ENCODE data around the gene TIPARP.

The TIPARP gene

GRCh38 chr3:156638271-156638670, 36.1 kb upstream of the TIPARP start:
- no peaks in the 10 kb centered on the region for H3K4me1 ChIP-seq (ENCODE audit: insufficient read depth, low read length, severe bottlenecking)
- no peaks in the 10 kb centered on the region for H3K9me2 ChIP-seq (ENCODE audit: low read depth, low read length)
- H3K4me3 ChIP-seq (ENCODE audit: low read depth, low read length, poor library complexity, severe bottlenecking), result no peak overlapping the region
- H3K27me3 ChIP-seq (ENCODE audit: insufficient read depth, low read length), result no peaks in the 10 kb centered on the region; the same call in 1 of the 2 replicates
- H3K79me2 ChIP-seq (ENCODE audit: insufficient read depth, low read length), result no peaks in the 10 kb centered on the region
- no peaks in the 10 kb centered on the region for H3K36me3 ChIP-seq (ENCODE audit: insufficient read depth, low read length)
- H3K9me3 ChIP-seq (ENCODE audit: low read length), result no peaks in the 10 kb centered on the region
- H3K9ac ChIP-seq (ENCODE audit: low read length), result no peak overlapping the region
- no peaks in the 10 kb centered on the region for H4K20me1 ChIP-seq (ENCODE audit: insufficient read depth, low read length)
- TF ChIP-seq CTCF (IDR thresholded peaks at IDR 0.05; ENCODE audit: low read length), result no peak
- TF ChIP-seq EZH2 (IDR thresholded peaks at IDR 0.05; ENCODE audit: borderline replicate concordance, low read length), result no peak
- no peak overlapping the region for H2AFZ ChIP-seq (ENCODE audit: low read length)
- no peak overlapping the region for H3K27ac ChIP-seq (ENCODE audit: low read depth, low read length, poor library complexity, severe bottlenecking)
- H3K4me2 ChIP-seq (ENCODE audit: low read length), result no peak overlapping the region
- no peaks in the 10 kb centered on the region for H3F3A ChIP-seq (ENCODE audit: insufficient read depth, low read length)

DNA sequence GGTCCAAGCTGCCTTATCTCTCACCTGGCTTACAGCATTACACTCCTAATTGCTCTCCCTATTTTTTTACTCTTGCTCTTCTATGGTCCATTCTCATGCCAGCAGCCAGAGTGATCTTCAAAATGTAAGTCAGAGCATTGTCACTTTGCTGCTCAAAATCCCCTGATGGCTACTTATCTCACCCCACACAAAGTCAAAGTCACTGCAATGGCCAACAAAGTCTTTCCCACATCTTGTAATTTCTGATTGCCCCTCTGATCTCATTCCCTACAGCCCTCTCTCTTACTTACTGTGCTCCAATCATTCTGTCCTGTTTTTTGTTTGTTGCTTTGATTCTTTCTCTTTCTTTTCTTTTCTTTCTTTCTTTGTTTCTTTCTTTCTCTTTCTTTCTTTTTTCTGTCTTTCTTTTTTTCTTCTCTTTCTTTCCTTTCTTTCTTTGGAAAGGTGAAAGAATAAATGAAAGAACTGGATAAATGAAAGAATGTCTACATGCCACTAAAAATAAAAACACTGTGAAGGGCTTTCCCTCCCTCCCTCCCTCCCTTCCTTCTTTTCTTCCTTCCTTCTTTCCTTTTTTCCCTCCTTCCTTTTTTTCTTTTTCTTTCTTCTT, 34.9 kb upstream of the TIPARP start:
- H3K79me2 ChIP-seq (ENCODE audit: insufficient read depth, low read length), result no peaks in the 10 kb centered on the region
- no peak overlapping the region for H3K27ac ChIP-seq (ENCODE audit: low read depth, low read length, poor library complexity, severe bottlenecking)
- no peaks in the 10 kb centered on the region for H3K36me3 ChIP-seq (ENCODE audit: insufficient read depth, low read length)
- no peak overlapping the region for H3K9ac ChIP-seq (ENCODE audit: low read length)
- H3K9me3 ChIP-seq (ENCODE audit: low read length), result no peaks in the 10 kb centered on the region
- H3K4me3 ChIP-seq (ENCODE audit: low read depth, low read length, poor library complexity, severe bottlenecking), result no peak overlapping the region
- no peaks in the 10 kb centered on the region for H3F3A ChIP-seq (ENCODE audit: insufficient read depth, low read length)
- H2AFZ ChIP-seq (ENCODE audit: low read length), result no peak overlapping the region
- no peaks in the 10 kb centered on the region; the same call in 1 of the 2 replicates for H3K27me3 ChIP-seq (ENCODE audit: insufficient read depth, low read length)
- TF ChIP-seq EZH2 (IDR thresholded peaks at IDR 0.05; ENCODE audit: borderline replicate concordance, low read length) (no peak), CTCF (IDR thresholded peaks at IDR 0.05; ENCODE audit: low read length) (no peak)
- no peak overlapping the region for H3K4me2 ChIP-seq (ENCODE audit: low read length)
- H4K20me1 ChIP-seq (ENCODE audit: insufficient read depth, low read length), result no peaks in the 10 kb centered on the region
- H3K9me2 ChIP-seq (ENCODE audit: low read depth, low read length), result no peaks in the 10 kb centered on the region
- no peaks in the 10 kb centered on the region for H3K4me1 ChIP-seq (ENCODE audit: insufficient read depth, low read length, severe bottlenecking)

DNA sequence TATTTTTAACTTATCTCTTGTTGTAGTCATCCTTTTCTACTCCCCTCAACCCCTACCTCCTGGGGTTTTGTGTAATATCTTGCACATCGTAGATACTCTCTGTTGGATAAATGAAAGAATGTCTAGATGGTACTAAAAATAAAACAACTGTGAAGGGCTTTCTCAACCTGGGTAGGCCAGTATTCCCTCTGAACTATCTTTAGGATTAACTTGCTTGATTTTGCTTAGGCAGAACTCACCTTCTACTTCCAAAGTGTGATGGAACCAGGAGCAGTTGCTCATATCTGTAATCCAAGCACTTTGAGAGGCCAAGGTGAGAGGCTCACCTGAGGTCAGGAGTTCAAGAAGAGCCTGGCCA, 32.8 kb upstream of the TIPARP start:
- TF ChIP-seq EZH2 (IDR thresholded peaks at IDR 0.05; ENCODE audit: borderline replicate concordance, low read length) (no peak), CTCF (IDR thresholded peaks at IDR 0.05; ENCODE audit: low read length) (no peak)
- H4K20me1 ChIP-seq (ENCODE audit: insufficient read depth, low read length), result no peaks in the 10 kb centered on the region

More for the DNA sequence above, 32.8 kb upstream of the TIPARP start:
- no peak overlapping the region for H3K27ac ChIP-seq (ENCODE audit: low read depth, low read length, poor library complexity, severe bottlenecking)
- H3K9me3 ChIP-seq (ENCODE audit: low read length), result no peaks in the 10 kb centered on the region
- H3K27me3 ChIP-seq (ENCODE audit: insufficient read depth, low read length), result no peaks in the 10 kb centered on the region; the same call in 1 of the 2 replicates
- no peaks in the 10 kb centered on the region for H3K9me2 ChIP-seq (ENCODE audit: low read depth, low read length)
- no peaks in the 10 kb centered on the region for H3K79me2 ChIP-seq (ENCODE audit: insufficient read depth, low read length)
- H2AFZ ChIP-seq (ENCODE audit: low read length), result no peak overlapping the region
- H3F3A ChIP-seq (ENCODE audit: insufficient read depth, low read length), result no peaks in the 10 kb centered on the region
- H3K4me2 ChIP-seq (ENCODE audit: low read length), result no peak overlapping the region
- H3K4me1 ChIP-seq (ENCODE audit: insufficient read depth, low read length, severe bottlenecking), result no peaks in the 10 kb centered on the region
- no peak overlapping the region for H3K4me3 ChIP-seq (ENCODE audit: low read depth, low read length, poor library complexity, severe bottlenecking)
- H3K9ac ChIP-seq (ENCODE audit: low read length), result no peak overlapping the region
- H3K36me3 ChIP-seq (ENCODE audit: insufficient read depth, low read length), result no peaks in the 10 kb centered on the region

Measured in OCI-LY1 (cell line).